GM19452 (cell line): Measurements from ENCODE around the gene ISCU.

Source experiments
- ATAC-seq: cut with Tn5 transposase; IDR thresholded peaks from one replicate; pipeline ENCODE4 v1.9.1; 2021; ENCODE audit not compliant: unreplicated experiment

Gene ISCU

DNA sequence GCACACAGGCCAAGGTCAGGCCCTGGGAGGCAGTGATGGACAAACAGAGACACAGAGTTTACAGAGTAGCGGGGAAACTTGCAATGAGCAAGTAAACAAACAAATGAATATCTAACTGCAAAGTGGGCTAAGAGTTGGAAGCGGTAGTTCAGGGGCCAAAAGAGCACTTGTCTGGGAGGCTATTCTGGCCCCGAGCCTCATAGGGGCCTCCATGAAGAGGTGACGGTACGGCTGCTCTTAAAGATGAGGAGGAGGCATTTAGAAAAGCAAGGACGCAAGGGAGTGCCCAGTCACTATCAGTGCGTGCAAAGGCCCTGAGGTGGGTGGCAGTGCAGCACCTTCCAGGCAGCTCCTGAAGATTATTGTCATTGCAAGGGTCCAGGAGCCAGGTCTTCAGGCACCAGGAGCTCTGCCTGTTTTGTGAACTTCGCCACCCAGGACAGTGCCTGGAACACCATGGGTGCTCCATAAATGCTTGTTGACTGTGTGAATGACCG is 39.9 kb downstream of the ISCU start:
- no peak for ATAC-seq

DNA sequence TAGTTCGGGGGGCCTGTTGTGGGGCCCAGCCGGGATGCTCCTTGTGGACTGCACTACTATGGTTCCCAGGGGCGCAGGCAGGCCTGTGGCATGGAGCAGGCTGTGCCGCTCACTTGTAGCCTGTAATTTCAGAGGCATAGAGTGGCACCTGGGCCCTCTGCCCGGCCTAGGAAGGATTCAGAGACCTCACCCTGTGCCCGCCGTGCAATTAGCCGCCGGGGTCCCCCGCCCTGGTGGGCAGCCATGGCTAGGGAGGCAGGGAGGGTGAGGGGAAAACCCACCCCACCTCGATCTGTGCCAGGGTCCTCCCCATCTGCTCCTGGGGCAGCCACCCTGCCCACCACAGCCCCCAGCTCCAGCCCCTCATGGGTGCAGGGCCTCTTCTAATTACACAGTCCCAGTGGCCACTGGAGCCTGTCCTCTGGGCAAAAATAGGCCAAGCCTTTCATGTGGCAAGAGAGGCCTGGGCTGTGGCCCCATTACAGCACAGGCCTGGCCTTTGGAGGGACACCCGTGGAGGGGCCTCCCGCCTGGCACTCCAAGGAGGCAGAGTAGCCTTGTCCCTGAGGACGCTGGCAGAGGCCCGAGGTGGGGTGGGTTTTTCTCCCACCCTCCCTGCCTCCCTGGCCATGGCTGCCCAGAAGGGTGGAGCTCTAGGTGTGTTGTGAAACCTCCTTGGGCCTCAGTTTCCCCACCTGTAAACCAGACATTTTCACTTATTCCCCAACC is 40.7 kb downstream of the ISCU start:
- no peak for ATAC-seq

DNA sequence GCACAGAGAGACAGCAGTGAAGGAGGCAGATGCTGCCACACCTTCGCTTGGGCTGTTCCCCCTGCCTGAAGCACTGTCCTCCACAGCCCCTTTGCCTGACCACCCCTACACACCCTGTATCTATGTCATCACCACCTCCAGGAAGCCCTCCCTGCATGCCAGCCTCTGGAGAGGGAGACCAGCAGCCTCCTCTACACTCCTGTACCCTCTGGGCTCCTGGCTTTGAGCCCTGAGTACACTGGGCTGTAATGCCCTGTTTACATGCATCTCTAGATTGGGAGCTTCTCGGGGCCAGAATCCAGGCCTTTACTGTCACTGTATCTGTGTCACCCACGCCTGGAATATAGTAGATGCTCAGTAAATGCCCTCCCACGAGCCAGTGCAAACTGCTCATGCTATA is 41.3 kb downstream of the ISCU start:
- ATAC-seq = no peak

DNA sequence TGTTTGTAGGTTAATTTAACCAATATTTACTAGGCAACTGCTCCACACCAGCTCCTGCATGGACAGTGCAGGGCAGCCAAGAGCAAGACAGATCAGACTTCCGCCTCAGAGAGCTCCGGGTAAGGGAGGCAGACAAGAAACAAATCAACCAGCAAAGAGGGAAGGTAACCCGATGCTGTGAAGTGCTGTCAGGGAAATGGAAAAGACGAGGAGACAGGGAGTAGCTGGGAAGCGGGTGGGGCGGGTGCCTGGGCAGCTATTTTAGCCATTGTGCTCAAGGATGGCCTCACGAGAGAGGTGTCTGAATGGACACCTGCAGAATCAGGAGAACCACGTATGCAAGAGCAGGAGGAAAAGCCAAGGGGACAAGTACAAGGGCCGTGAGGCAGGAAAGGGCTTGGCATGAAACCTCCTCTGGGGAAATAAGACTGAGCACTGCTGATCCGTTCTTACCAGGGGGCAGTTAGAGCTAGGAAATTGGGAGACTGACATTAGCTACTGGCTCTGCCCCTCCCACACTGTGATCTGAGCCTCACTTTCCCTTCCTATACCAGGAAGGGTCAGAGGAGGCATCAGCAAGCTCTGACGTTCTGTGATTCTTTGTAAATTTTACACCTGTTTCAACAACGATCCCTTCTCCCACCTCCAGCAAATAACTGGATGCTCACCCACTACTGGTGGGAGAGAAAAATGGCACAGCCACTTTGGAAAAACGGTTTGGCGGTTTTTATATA is 42.0 kb downstream of the ISCU start:
- ATAC-seq = no peak

DNA sequence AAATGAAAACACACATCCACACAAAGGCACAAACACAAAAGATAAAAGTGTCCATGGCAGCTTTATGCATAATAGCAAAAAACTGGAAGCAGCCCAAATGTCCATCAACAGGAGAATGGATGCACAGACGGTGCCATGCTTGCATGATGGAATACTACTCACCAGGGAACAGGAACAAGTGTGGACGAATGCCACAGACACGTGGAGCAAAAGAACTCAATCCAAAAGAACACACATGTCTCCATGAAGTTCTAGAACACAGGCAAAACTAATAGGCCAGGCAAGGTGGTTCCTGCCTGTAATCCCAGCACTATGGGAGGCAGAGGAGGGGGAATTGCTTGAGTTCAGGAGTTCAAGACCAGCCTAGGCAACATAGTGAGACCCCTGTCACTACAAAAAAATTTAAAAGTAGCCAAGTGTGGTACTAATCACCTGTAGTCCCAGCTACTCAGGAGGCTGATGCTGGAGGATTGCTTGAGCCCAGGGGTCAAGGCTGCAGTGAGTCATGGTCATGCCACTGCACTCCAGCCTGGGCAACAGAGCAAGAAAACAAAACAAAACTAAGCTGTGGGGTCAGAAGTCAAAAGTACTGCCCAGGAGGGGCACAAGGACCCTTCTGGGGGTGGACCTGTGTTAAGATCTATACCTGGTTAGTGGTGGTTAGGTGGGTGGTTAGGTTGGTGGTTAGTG is 42.7 kb downstream of the ISCU start:
- no peak for ATAC-seq

DNA sequence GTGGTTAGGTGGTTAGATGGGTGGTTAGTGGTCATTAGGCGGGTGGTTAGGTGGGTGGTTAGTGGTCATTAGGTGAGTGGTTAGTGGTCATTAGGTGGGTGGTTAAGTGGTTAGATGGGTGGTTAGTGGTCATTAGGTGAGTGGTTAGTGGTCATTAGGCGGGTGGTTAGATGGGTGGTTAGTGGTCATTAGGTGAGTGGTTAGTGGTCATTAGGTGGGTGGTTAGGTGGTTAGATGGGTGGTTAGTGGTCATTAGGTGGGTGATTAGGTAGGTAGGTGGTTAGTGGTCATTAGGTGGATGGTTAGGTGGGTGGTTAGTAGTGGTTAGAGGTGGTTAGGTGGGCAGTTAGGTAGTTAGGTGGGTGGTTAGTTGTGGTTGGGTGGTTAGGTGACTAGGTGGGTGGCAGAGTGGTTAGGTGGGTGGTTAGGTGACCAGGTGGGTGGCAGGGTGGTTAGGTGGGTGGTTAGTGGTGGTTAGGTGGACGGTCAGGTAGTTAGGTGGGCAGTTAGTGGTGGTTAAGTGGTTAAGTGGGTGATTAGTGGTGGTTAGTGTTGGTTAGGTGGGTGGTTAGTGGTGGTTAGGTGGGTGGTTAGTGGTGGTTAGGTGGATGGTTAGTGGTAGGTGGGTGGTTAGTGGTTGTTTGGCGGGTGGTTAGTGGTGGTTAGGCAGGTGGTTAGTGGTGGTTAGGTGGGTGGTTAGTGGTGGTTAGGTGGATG is 43.5 kb downstream of the ISCU start:
- no peak for ATAC-seq

DNA sequence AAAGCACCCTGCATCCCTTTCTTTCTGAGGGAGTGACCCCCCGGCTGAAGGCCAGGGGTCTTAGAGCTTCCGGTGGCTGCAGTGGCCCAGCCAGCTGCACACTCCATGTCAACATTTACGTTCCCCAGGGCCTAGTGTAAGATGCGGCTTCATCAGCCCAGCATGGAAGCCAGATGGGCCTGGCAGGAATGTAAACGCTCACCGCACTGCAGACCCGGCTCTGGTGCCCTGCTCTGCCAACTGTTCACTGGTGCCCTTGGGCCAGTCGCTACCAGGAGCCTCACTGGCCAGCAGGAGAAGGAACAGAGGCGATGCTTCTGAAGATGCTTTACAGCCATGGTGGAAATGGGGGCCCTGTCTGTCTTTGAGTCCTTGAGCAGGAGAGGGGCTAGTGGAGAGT is 44.1 kb downstream of the ISCU start:
- no peak for ATAC-seq

DNA sequence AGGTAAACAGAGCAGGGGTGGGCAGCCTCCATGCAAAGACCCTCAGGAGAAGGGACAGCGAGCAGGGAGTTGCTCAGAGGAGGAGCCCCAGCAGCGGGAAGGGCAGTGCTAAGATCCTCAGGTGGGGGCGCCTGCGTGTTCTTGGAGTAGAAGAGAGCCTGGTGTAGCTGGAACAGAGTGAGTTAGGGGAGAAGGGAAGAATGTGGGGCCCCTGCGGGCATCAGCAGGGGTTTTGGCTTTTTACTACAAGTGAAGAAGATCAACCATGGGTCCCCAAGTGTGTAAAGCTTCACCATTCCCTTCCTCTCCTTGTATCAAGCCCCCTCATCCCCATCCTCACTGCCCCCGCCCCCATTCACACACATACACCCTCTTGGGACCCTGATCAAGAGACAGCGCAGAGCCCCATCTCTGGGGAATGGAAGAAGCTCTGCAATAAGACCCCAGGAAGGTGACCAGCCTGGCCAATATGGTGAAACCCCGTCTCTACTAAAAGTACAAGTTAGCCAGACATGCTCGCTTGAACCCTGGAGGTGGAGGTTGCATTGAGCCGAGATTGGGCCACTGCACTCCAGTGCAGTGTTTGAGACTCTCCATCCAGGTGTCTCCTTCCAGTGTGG is 45.7 kb downstream of the ISCU start:
- ATAC-seq = no peak

DNA sequence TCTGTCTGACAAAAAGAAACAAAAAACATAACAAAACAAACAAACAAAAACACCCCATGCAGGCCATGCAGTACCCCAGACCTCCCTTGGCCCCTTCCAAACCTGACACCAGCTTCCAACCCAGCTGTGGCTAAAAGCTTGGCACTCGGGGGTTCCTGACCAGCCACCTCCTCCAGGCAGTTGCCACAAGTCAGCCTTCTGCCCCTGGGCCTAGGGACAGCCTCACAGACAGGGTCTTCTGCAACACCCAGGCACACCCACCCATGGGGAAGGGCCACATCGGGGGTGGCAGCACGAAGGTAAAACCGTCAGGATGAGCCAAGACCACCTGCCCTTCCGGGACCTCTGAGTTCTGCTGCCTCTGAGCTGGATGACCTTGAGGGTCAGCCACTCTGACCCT is 46.2 kb downstream of the ISCU start:
- ATAC-seq = no peak

DNA sequence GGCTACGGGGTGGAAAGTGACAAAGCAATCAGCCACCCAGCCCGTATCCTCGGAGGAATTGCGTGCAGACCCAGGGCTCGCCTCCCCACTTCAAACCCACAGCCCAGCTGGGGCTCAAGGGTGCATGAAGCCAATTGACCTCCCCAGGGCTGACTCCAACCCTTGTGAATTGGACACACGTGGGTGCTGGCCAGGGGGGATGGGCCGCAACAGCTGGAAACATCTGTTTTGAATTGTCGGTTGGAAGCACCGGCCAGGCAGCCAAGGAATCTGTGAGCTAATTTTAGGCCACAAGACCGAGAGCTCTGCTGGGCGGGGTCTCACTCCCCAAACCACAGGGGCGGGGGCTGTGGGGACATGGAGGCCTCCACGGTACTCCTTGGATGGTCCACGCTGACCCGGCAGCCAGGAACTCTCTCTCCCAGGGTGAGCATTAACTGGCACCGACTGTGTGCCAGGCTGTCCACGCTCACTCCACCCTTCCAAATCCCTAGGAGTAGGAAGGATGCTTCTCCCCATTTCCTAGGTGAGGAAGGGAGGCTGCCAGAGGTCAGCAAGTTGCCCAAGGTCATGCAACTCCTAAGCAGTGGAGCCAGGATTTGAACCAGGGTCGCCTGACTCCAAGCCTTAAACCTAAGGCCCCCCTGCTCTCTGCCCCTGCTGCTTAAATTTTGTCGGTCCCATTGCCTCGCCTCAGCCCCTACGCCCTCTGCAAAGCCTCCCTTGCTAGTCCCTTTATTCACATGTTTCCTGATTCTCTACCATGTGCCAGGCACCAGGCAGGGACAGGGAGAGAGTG is 47.3 kb downstream of the ISCU start:
- ATAC-seq = no peak

DNA sequence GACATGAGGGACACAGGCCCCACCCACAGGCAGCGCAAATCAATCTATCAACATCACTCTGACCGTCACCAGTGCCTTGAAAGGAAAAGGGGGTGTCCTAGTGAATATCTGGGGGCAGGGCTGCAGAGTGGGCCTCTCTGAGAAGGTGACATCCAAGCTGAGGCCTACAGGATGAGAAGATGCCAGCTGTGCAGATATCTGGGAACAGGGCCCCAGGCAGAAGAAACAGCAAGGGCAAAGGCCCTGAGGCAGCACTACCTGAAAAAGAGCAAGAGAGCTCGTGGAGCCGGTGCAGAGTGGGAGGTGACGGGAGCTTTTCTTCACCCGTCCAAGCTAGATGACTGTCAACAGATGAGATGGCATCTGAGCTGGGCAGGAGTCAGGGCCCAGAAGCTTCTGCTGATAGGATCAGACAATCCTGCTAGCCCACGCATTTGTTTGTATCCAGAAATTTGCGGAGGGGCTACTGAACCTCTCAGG is 48.0 kb downstream of the ISCU start:
- ATAC-seq = no peak

DNA sequence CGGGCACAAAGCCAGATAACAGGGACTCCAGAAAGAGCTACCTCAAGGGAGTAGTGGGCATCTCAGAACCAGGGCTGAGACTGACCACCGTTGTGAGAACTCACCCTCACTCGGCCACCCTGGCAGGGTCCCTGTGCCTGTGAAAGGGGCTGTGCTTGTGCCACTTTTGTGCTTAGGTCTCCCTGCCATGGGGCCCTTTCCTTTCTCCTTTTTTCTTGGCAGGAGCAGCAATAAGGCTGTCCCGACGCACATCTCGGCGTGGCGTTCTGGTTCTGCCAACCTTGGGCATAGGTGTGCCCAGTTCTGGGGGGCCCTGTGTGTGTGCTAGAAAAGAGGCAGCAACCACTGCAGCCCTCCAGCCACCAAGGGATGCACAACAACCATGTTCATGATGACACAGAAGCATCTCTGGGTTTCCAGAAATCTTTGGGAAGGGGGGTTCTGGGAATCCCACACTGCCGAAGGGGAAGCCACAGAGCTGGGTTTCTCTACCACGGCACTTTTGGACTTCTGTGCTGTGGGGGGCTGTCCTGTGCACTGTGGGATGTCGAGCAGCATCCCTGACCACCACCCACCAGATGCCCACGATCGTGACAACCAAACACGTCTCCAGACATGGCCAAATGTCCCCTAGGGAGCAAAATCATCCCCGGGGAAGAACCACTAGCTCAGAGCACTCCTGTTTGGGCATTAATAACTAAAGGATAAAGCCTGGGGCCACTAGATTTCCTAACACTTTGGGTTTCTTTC is 48.6 kb downstream of the ISCU start:
- no peak for ATAC-seq

DNA sequence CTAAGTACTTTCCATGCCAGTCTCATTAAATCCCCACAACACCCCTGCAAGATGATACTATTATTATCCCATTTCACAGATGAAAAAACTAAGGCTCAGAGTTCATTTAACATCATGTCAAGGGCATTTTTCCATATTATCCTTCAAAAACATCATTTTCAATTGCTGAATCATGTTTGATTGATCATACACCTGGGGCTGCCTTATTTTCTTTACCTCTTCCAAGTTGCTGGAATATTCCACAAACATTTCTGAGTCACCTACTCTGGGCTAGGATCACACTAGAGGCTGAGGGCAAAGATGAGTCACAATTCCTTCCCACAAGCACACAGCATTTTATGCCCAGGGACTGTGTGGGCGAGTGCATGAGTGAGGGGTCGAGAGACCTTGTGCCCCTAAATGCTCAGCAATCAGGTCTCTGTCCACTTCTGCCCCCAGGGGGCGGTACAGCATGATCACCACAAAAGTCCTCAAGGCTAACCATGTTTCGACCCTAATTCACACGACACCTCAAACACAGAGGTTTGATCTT is 49.6 kb downstream of the ISCU start:
- no peak for ATAC-seq

DNA sequence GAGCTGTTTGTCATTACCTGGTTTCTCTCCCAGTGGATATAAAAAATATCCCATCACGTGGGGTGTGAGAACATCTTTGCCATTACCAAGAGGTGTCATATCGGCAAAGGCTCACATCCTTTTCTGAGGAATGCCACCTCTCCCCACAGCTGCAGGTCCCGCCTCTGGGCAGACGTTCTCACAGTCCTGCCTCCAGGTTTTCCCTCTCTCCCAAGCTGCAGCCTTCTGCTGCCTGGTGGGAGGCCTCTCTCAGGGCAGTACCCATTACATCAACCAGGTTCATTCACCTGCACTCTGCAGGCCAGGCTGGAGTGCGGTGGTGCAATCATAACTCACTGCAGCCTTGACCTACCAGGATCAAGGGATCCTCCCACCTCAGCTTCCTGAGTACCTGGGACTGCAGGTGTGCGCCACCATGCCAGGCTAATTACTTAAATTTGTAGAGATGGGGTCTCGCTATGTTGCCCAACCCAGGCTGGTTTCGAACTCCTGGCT is 50.4 kb downstream of the ISCU start:
- ATAC-seq = no peak

DNA sequence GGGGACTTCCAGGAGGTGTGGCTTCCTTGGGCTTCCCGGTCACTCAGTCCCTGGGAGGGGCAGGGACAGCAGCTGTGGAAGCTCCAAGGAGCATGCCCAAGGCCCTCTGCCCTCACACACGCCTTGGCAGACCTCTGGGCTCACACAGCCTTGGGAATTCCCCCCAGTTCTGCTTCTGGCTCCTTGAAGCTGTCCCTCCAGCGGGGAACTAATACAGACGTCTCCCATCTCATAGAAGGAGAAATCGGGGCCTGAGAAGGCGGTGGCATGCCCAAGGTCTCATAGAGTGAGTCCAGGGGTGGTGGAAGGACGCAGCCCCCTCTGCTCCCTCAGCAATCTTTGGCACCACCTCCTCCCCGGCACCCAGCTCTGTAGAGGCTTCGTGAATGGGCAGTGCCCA is 51.2 kb downstream of the ISCU start:
- ATAC-seq = no peak

DNA sequence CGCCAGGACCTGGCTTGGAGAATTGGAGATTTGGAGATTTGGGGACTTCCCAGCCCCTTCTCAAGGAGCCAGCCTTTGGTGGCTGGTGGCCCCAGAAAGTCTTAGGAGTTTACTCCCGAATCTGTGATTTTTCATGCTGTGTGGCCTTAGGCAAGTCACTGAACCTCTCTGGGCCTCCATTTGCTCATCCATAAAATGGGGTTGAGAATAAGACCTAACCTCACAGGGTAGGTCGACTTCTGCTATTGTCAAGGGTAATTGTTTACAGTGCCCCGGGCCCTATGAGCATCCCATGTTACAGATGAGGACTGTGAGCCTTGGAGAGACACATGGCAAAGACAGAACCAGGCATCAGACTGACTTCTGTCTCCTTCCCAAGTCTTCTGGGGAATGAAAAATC is 51.6 kb downstream of the ISCU start:
- no peak for ATAC-seq

DNA sequence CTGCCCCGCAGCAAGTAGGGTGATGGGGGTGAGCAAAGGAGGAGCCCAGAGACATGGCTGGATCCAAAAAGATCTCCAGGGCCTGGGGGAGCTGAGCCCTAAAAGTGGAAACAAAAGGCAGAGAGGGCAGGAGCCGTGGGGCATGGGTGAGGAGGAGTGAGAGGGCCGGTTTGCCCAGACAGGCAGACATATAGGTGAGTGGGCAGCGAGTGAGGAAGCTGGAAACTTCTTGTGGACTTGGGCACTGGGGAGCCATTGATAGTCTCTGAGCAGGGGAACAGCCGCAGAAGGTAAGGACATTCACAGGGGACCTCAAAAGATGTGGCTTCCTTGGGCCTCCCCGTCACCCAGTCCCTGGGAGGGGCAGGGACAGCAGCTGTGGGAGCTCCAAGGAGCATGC is 52.2 kb downstream of the ISCU start:
- ATAC-seq = no peak

DNA sequence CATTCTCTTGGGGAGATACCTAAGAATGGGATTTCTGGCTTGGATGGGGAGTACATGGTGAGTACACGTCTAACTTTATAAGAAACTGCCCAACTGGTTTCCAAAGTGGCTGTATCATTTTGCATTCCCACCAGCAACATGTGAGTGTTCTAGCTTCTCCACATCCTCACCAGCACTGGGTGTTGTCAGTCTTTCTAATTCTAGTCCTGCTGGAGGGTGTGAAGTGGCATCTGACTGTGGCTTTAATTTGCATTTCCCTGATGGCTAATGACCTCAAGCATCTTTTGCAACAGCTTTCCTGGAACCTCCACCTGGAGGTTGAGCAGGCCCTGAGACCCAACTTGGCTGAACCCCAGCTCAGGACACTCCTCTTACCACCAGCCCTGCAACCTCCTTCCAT is 53.5 kb downstream of the ISCU start:
- ATAC-seq = no peak

DNA sequence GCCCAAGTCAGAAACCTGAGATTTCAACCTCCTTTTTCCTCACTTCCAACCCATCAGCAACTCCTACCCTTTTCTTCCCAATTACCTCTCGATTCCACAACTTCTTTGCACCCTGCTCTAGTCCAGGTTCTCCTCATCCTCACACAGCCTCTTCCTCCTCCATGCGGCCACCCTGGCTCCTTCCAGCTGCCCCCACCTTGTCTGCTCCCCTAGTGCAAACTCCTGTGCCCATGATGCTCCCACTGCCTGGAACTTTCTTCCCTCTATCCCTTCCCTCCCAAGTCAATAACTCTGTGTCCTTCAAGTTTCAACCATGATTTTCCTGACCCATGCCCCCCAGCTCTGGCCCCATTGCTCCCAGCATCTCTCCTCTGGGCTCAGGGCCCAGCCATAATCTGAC is 54.0 kb downstream of the ISCU start:
- ATAC-seq = no peak
